Measurements from ENCODE around the gene CYP27B1.
"Not testable (repeated sequence)": the region's sequence is repeated elsewhere in the genome, so short reads cannot be mapped to it uniquely, and the experiment has no call there.

The CYP27B1 gene

DNA sequence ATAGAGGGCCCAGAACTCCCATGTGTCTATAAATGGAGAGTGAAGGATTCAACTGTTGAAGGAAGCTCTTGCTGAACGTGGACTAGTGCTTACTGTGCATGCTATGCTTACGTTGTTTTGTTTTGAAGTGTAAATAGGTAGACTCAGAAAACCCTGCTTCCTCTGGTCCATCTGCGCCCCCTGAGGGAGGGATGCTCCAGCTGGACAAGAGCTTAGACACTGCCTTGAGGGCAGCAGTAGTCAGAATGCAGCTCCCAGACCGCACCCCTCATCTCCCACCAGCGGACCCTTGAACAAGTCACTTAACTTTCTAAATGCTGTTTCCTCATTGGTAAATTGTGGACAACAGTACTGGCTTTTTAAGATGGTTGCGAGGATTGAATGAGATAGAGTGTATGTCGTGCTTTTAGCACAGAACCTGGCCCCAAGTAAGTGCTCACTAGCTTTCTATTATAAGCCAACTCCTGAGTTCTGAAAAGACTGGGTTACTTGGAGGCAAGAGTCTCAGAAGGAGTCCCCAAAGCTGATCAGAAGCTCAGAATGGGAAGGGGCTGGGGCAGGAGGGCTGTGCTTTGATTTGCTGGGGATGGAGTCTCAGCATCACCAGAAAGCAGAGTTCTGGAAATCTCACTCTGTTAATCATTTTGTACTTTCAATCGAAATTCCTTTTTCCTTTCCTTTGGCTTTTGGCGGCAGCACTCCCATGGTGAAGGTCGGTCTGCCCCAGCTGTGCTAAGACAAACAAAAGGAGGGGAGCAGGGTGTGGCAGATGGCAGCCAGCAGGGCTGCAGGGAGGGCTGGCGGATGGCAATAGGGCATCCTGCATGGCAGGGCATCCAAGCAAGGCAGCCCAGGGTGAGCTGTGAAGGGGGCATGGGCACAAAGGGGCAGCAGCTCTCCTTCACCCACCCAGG lies 43.9 kb downstream of the CYP27B1 start:
- DNase-seq (ENCODE audit: low spot score), result no peak

DNA sequence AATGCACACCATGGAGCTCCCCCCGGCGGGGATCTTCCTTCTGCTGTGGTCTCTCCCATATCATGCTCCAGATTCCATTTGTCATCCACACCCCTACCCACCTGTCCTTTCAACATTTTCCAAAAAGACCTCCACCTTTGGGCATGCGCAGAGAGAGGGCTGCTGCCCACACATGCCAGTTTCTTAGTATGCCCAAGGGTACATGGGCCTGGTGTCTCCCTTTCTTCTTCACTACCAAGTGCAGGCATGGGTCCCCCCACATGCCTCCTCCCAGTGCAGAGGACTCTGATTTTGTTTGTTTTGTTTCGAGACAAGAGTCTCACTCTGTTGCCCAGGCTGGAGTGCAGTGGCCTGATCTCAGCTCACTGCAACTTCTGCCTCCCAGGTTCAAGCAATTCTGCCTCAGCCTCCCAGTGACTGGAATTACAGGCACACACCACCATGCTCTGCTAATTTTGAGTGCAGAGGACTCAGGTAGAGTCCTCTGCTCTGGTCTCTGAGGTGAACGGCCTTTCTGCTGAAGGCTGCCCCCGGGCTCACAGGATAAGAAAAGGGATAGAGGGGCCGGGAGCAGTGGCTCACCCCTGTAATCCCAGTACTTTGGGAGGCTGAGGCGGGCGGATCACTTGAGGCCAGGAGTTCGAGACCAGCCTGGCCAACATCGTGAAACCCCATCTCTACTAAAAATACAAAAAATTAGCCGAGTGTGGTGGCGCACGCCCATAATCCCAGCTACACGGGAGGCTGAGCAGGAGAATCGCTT lies 44.9 kb downstream of the CYP27B1 start:
- not testable (repeated sequence) for DNase-seq (ENCODE audit: low spot score)

- DNase-seq (ENCODE audit: low spot score), result no peak
Measured at GRCh38 chr12:57720606-57721595, 46.0 kb downstream of the CYP27B1 start.

DNA sequence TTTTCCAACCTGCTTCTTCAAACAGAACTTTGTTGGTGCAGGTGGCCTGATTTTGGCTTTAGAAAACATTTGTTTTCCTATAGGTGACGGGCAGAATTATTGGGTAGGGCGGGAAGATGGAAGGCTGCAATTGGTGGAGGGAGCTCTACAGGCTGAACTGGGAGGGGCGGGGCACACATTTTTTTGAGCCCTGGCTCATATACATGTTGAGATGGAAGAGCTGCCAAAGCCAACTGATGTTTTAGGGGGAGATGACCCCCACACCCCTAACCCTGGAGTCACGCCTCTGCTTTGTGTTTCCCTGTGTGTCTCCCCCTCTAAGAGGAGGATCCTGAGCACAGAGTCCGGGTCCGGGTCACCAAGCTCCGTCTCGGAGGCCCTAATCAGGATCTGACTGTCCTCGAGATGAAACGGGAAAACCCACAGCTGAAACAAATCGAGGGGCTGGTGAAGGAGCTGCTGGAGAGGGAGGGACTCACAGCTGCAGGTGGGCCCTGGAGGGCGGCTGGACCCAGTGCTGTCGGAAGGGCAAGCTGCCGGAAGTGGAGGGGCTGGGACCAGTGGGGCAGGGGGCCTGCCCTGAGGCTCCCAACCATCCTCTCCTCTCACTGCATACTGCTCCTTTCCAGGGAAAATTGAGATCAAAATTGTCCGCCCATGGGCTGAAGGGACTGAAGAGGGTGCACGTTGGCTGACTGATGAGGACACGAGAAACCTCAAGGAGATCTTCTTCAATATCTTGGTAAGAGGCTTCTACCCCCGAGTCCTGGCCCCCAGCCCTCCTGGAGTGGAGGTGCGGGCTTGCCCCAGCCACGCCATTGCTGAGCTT lies 46.9 kb downstream of the CYP27B1 start:
- DNase-seq (ENCODE audit: low spot score), result no peak

DNA sequence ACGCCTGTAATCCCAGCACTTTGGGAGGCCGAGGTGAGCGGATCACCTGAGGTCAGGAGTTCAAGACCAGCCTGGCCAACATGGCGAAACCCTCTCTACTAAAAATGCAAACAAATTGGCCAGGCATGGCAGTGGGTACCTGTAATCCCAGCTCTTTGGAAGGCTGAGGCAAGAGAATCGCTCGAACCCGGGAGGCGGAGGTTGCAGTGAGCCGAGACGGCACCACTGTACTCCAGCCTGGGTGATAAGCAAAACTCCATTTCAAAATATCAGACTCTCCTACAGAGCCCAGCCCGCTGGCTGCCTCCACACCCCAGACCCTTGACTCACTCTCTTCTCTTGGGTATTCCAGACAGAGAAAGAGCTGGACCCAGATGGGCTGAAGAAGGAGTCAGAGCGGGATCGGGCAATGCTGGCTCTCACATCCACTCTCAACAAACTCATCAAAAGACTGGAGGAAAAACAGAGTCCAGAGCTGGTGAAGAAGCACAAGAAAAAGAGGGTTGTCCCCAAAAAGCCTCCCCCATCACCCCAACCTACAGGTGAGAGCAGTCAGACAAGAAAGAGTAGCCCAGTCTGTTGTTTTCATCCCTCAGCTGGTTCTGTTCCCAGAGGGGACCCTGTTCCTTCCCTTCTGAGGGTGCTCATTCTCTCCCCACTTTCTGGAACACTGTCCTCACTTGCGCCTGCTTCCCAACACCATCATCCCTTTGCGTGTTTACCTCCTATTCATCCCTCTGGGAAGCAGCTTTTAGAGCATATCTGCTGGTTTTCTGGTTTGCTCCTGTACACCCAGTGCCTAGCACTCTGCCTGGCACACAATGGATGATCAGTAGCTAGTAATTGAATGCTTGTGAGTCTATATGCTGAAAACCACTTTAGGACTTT lies 48.0 kb downstream of the CYP27B1 start:
- no peak for DNase-seq (ENCODE audit: low spot score)

DNA sequence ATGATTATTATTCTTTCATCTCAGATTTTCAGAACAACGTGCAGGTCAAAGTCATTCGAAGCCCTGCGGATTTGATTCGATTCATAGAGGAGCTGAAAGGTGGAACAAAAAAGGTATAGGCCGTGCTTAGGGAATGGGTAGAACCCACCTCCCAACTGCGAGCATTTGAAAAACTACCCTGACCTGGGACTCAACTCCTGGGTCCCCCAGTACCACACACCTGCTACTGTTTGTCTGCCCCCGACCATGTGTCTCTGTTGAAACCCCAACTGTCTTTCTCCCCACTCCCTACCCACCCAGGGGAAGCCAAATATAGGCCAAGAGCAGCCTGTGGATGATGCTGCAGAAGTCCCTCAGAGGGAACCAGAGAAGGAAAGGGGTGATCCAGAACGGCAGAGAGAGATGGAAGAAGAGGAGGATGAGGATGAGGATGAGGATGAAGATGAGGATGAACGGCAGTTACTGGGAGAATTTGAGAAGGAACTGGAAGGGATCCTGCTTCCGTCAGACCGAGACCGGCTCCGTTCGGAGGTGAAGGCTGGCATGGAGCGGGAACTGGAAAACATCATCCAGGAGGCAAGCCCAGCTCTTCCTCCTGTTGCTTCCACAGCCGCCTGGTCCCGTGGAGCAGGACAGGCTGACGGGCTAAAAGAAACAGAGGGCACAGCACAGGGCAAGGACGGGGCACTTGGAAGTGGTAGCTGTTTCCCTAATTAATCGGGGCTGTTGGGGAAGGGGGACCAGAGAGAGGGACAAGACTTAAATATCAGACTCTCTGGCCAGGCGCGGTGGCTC lies 48.8 kb downstream of the CYP27B1 start:
- no peak for DNase-seq (ENCODE audit: low spot score)

- no peak for DNase-seq (ENCODE audit: low spot score)
Measured at GRCh38 chr12:57717131-57717530, 49.7 kb downstream of the CYP27B1 start.

- no peak for DNase-seq (ENCODE audit: low spot score)
Measured at GRCh38 chr12:57716305-57716704, 50.6 kb downstream of the CYP27B1 start.

- DNase-seq (ENCODE audit: low spot score), result no peak
Measured at GRCh38 chr12:57715786-57716185, 51.1 kb downstream of the CYP27B1 start.

GRCh38 chr12:57715036-57715748 lies 51.7 kb downstream of the CYP27B1 start:
- DNase-seq (ENCODE audit: low spot score), result not testable (repeated sequence)

DNA sequence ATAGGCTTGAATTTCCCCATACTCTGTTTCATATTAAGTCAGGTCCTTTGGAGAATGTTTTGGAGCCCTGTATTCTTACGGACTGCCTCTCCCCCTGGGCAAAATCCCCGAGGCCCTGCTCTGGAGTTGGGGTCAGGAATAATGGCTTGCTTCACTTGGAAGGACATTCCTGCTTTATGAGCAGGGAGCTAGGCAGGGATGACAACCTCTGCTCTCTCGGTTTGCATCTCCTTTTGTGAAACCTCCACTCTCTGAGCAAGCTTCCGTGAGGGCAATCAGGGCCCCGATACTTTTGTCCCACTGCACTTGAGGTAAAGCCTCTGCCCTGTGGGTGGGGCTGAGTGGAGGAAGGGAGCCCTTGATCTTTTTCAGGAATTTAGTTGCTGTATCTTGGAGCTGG lies 53.7 kb downstream of the CYP27B1 start:
- no peak for DNase-seq (ENCODE audit: low spot score)

- no peak for DNase-seq (ENCODE audit: low spot score)
Measured at GRCh38 chr12:57712701-57713100, 54.2 kb downstream of the CYP27B1 start.
